Measurements from ENCODE around the gene GNAL.

GRCh38 chr18:11710578-11710977 is 21.5 kb downstream of the GNAL start:
- TF ChIP-seq CTCF (IDR thresholded peaks at IDR 0.05; ENCODE audit: low read depth, low read length, missing input control) (no peak), REST (IDR thresholded peaks at IDR 0.05) (no peak), TAF1 (conservative IDR thresholded peaks at IDR 0.05) (no peak)

Measured in liver (tissue), 3 donors.